WTC11 (cell line): ENCODE data around the gene WWOX.

Experiments used
- CREM ChIP-seq: sonication (generic); formaldehyde crosslinking; IDR thresholded peaks from 2 replicates; pipeline ENCODE4 v1.8.1; 2022; ENCODE audit warnings: mild to moderate bottlenecking, missing genetic modification reagents, moderate library complexity
- KAT7 ChIP-seq: sonication (generic); formaldehyde crosslinking; IDR thresholded peaks from 2 replicates; pipeline ENCODE4 v1.8.1; 2023; ENCODE audit warnings: missing genetic modification reagents, mild to moderate bottlenecking, borderline replicate concordance
- NFYB ChIP-seq: sonication (generic); formaldehyde crosslinking; conservative IDR thresholded peaks from 2 replicates; pipeline ENCODE4 v1.8.0; 2022; ENCODE audit warnings: low read depth, missing genetic modification reagents
- NR3C1 ChIP-seq: sonication (generic); formaldehyde crosslinking; conservative IDR thresholded peaks from 2 replicates; pipeline ENCODE4 v1.8.1; 2023; ENCODE audit warnings: low read depth, mild to moderate bottlenecking, missing genetic modification reagents
- RORB ChIP-seq: fragments of 250-450 bp; sonication (Bioruptor Pico); IDR thresholded peaks from 2 replicates; pipeline ENCODE4 v1.9.0; 2021; ENCODE audit warnings: mild to moderate bottlenecking
- SMAD3 ChIP-seq: sonication (generic); formaldehyde crosslinking; IDR thresholded peaks from 2 replicates; pipeline ENCODE4 v1.8.0; 2022; ENCODE audit warnings: missing genetic modification reagents, mild to moderate bottlenecking, borderline replicate concordance
- SP1 ChIP-seq: sonication (generic); formaldehyde crosslinking; conservative IDR thresholded peaks from 2 replicates; pipeline ENCODE4 v1.8.1; 2022; ENCODE audit warnings: missing genetic modification reagents
- ZNF232 ChIP-seq: sonication (generic); formaldehyde crosslinking; IDR thresholded peaks from 2 replicates; pipeline ENCODE4 v1.8.0; 2022; ENCODE audit warnings: mild to moderate bottlenecking, missing genetic modification reagents
- ZNF423 ChIP-seq: fragments of 250-450 bp; sonication (Bioruptor Pico); IDR thresholded peaks from 2 replicates; pipeline ENCODE4 v2.1.2; 2022; ENCODE audit warnings: mild to moderate bottlenecking, moderate library complexity
- TF ChIP-seq, protein P1 (sequence below): fragments of 200-600 bp; IDR thresholded peaks from 2 replicates; pipeline ENCODE4 v1.8.0; 2022; ENCODE audit warnings: antibody characterized with exemption
- TF ChIP-seq, protein P2 (sequence below): sonication (generic); formaldehyde crosslinking; IDR thresholded peaks from 2 replicates; pipeline ENCODE4 v1.8.0; 2022; ENCODE audit warnings: mild to moderate bottlenecking, missing genetic modification reagents
- TF ChIP-seq, protein P3 (sequence below): sonication (generic); formaldehyde crosslinking; conservative IDR thresholded peaks from 2 replicates; pipeline ENCODE4 v1.8.1; 2022; ENCODE audit warnings: mild to moderate bottlenecking, missing genetic modification reagents
- TF ChIP-seq, protein P4 (sequence below): sonication (generic); formaldehyde crosslinking; IDR thresholded peaks from 2 replicates; pipeline ENCODE4 v1.8.0; 2022; ENCODE audit warnings: mild to moderate bottlenecking, missing genetic modification reagents
- TF ChIP-seq, protein P5 (sequence below): sonication (generic); formaldehyde crosslinking; IDR thresholded peaks from 2 replicates; pipeline ENCODE4 v1.8.1; 2023; ENCODE audit warnings: mild to moderate bottlenecking, missing genetic modification reagents, moderate library complexity

DNA sequence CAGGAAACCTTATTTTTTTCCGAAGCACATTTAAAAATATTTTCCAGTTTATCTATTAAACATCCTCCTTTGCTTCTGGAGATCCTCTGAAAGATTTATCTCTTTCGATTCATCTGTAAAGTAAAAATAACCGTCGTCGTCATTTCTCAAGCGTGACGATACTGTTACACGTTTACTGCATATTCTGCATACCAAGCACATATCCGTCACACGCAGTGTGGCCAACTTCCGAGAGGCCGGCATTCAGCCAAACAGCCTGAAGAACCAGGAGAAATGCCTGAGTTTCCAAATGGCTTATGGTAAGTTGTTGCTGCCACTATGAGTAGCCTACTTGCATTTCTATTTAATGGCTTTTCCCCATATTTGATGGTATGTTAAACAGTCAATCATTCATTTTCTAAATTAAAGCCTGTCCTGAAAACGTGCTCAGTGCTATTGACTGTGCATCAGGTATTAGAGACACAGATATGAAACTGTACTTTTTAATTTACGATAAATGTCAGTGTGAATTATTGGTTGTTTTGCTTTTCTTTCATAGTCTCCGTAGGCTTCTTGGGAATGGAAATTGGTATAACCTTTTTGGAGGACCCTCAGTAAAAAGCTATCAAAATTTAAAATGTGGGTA is 275.7 kb downstream of the WWOX start:
- no peak for TF ChIP-seq KAT7 (CRISPR knock-in tag)
- TF ChIP-seq SMAD3 (CRISPR knock-in tag), result no peak
- TF ChIP-seq, protein P1, sequence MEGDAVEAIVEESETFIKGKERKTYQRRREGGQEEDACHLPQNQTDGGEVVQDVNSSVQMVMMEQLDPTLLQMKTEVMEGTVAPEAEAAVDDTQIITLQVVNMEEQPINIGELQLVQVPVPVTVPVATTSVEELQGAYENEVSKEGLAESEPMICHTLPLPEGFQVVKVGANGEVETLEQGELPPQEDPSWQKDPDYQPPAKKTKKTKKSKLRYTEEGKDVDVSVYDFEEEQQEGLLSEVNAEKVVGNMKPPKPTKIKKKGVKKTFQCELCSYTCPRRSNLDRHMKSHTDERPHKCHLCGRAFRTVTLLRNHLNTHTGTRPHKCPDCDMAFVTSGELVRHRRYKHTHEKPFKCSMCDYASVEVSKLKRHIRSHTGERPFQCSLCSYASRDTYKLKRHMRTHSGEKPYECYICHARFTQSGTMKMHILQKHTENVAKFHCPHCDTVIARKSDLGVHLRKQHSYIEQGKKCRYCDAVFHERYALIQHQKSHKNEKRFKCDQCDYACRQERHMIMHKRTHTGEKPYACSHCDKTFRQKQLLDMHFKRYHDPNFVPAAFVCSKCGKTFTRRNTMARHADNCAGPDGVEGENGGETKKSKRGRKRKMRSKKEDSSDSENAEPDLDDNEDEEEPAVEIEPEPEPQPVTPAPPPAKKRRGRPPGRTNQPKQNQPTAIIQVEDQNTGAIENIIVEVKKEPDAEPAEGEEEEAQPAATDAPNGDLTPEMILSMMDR, result no peak
- TF ChIP-seq, protein P2, sequence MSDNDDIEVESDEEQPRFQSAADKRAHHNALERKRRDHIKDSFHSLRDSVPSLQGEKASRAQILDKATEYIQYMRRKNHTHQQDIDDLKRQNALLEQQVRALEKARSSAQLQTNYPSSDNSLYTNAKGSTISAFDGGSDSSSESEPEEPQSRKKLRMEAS (CRISPR knock-in tag), result no peak
- TF ChIP-seq, protein P3, sequence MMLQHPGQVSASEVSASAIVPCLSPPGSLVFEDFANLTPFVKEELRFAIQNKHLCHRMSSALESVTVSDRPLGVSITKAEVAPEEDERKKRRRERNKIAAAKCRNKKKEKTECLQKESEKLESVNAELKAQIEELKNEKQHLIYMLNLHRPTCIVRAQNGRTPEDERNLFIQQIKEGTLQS (CRISPR knock-in tag), result no peak
- TF ChIP-seq, protein P4, sequence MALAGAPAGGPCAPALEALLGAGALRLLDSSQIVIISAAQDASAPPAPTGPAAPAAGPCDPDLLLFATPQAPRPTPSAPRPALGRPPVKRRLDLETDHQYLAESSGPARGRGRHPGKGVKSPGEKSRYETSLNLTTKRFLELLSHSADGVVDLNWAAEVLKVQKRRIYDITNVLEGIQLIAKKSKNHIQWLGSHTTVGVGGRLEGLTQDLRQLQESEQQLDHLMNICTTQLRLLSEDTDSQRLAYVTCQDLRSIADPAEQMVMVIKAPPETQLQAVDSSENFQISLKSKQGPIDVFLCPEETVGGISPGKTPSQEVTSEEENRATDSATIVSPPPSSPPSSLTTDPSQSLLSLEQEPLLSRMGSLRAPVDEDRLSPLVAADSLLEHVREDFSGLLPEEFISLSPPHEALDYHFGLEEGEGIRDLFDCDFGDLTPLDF (CRISPR knock-in tag), result no peak
- no peak for TF ChIP-seq ZNF423
- no peak for TF ChIP-seq NR3C1 (CRISPR knock-in tag)
- TF ChIP-seq CREM (CRISPR knock-in tag), result no peak
- TF ChIP-seq SP1, result no peak
- TF ChIP-seq NFYB, result no peak
- no peak for TF ChIP-seq ZNF232 (CRISPR knock-in tag)
- TF ChIP-seq, protein P5, sequence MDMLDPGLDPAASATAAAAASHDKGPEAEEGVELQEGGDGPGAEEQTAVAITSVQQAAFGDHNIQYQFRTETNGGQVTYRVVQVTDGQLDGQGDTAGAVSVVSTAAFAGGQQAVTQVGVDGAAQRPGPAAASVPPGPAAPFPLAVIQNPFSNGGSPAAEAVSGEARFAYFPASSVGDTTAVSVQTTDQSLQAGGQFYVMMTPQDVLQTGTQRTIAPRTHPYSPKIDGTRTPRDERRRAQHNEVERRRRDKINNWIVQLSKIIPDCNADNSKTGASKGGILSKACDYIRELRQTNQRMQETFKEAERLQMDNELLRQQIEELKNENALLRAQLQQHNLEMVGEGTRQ (CRISPR knock-in tag), result no peak
- no peak for TF ChIP-seq RORB (CRISPR knock-in tag)
